HG03354 (cell line): Measurements from ENCODE around the gene CTSO.
A peak's percentile ranks its signal among the peaks of the same experiment; 100 is the strongest.

Source experiments
- ATAC-seq: cut with Tn5 transposase; IDR thresholded peaks from one replicate; pipeline ENCODE4 v1.9.1; 2021; ENCODE audit warnings: mild to moderate bottlenecking; ENCODE audit not compliant: unreplicated experiment, poor library complexity, severe bottlenecking

Gene CTSO, protein sequence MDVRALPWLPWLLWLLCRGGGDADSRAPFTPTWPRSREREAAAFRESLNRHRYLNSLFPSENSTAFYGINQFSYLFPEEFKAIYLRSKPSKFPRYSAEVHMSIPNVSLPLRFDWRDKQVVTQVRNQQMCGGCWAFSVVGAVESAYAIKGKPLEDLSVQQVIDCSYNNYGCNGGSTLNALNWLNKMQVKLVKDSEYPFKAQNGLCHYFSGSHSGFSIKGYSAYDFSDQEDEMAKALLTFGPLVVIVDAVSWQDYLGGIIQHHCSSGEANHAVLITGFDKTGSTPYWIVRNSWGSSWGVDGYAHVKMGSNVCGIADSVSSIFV

DNA sequence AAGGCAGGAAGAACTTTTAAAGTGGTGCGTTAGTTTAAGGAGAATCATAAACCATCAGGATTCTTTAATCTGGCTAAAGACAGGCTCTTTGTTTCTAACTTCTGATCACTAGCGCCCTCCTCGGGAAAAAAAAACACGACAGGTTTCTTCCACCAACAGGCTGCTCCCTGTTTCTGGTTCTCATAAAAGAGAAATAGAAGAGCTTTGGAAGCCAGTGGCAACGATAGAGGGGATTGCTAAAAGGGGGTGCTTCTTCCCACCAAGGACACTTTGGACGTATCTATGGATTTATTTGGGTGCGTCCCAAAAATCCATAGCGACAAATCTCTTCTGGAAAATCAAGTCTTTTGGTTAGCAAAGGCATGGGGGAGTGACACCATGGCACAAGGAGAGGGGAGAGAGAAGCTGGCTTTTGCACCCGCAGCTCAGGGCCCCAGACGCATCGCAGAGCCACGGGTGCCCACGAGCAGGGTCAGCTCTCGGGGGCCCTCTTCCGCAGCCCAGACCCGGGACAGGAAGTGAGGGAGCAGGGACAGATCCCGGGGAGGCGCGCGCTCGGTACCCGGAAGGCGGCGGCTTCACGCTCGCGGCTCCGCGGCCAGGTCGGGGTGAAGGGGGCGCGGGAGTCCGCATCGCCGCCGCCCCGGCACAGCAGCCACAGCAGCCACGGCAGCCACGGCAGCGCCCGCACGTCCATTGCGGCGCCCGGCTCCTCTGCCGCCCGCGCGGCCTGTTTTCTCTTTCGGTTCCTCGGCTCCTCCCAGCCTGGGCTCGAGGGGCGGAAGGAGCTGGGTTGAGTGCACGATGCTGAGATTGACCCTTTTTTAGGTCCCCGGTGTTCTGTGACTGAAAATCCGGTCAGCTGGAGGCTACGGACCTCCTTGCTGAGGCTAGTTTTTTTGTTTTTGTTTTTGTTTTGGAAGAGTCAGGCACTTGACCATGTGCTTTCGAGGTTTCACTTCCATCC is at the start of gene CTSO:
Gene CTSO (minus strand): TSS at position 716 of the 967 bp plus-strand sequence. CDS start 19 bp downstream, at position 697.
- ATAC-seq, result peak; percentile 96

DNA sequence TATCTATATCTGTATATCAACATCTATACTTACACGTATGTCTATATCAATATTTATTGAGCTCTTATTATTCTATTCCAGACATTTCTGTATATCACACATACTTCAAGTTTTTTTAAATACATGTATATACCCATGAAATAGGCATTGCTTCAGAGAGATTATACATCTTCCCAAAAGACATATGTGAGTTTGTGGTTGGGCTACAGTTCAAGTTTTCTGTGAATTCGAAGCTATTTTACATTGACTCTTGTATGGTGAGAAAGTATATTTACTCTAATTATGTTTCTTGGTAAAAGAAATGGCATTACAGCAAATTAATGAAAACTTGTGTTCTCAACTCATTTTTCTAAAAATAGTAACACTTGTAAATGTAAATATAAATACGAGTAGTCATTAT is 46.8 kb upstream of the CTSO start:
- no peak for ATAC-seq

DNA sequence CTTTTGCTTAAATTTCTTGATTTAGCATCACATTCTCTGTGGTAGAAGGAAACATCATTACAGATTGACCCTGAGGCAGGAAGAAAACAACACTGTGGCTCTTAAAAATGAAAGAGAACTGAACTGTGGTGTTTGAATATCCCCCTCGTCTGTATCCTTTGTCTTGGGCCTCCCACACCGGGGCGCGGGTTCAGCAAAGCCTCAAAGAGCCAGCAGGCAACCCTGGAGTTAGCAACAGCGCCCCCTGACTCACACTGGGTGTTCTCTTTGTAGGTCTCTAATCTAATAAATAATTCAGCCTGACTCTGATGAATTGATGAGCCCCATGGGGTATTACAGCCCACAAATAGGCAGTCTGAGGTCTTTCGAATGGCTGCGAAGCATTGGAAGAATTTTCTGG is 46.1 kb upstream of the CTSO start:
- ATAC-seq, result no peak

DNA sequence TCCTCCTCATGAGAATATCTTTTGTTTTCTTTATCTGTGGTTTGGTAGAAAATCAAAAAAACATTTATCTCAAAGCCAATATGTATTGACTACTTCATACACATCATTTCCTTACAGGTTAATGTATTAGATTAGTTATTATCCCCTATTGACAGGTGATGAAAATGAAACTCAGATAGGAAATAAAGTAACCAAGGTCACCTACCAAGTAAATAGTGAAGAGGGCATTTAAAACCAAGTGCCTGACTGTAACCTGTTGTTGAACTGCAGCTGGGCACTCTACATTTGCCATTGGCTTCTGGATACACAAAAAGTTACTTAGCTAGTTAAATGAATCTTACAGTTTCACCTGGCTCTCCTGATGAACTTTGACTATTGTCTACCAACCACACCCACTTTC is 41.4 kb upstream of the CTSO start:
- peak; percentile 72 for ATAC-seq

- ATAC-seq, result no peak
Observed at GRCh38 chr4:155984106-155984797, 30.6 kb upstream of the CTSO start.

- no peak for ATAC-seq
Observed at GRCh38 chr4:155982736-155983385, 29.2 kb upstream of the CTSO start.

DNA sequence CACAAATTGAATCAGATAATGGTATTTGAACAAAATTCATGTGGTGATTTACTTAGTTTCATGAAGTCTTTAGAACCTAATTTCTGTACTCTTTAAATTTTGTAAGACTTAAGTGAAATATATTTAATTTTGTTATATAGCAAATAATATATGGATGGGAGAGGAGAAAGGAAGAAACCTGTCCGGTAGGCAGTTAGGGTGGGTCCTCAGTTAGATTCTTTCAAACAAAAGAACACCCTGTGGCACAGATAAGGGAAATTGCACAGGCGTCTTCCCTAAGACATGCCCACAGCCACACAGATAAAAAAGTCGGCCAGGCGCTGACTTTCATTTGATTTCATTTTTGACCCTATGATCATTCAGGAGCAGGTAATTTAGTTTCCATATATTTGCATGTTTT is 25.1 kb upstream of the CTSO start:
- ATAC-seq, result no peak

- no peak for ATAC-seq
Observed at GRCh38 chr4:155975511-155975910, 21.8 kb upstream of the CTSO start.

DNA sequence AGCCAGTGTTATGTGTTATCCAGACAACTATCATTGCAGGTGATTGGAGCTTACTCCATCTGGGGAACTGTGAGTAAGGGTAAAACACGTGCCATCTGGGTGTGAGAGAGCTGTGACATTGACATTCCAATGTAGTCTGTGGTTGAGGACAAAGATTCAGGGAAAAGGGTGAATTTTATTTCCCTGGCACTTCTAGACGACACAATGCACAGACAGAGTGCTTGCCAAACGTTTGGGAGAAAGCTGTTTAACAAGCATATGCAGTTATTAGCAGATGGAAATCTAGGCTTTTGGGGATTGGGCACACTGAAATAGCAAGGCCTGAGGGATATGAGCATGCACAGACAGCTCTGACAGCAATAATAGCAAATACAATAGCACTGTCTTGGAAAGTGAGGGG is 21.3 kb upstream of the CTSO start:
- ATAC-seq, result no peak

- ATAC-seq, result peak; percentile 95
Observed at GRCh38 chr4:155974476-155974749, 20.7 kb upstream of the CTSO start.

DNA sequence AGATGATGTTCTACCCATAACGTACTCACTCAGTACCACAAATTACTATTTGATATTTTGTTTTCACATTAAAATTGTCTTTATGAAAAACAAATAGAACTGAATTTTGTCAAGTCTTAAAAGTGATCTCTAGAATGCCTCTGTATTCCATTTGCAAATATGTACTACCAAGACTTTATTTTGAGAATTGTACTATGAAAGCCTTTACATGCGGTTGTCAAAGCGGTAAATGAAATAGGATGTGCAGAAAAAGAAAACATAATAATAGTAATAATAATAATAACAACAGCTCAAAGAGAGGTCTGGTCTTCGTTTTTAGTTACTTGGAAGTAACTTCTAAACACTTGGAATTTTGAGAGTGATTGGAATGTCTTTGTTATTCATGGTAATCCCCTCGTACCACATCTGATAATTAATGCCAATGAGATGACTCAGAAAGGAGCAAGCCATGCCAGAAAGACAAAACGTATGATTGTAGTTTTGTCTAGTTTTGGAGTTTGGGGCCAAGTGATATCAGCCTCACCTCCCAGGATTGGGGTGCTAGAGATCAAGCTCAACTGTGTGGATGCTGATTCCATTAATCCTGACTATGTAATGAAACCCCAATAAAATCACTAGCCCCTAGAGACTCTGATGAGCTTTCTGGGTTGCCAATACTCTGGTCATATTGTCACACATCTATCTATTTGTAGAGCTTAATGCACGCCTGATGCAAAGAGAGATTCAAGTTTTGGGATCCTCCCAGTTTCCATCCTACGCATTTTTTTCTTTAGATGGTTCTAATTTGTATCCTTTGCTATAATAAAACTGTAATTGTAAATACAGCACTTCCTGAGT is 20.2 kb upstream of the CTSO start:
- ATAC-seq, result peak; percentile 25

- peak; percentile 62 for ATAC-seq
Observed at GRCh38 chr4:155972098-155972497, 18.4 kb upstream of the CTSO start.

- no peak for ATAC-seq
Observed at GRCh38 chr4:155966731-155967395, 13.2 kb upstream of the CTSO start.

- no peak for ATAC-seq
Observed at GRCh38 chr4:155966171-155966570, 12.5 kb upstream of the CTSO start.

GRCh38 chr4:155964016-155964891 is 10.6 kb upstream of the CTSO start:
- no peak for ATAC-seq

- ATAC-seq, result no peak
Observed at GRCh38 chr4:155962767-155963166, 9.1 kb upstream of the CTSO start.

GRCh38 chr4:155961575-155961974 is 7.9 kb upstream of the CTSO start:
- no peak for ATAC-seq

- ATAC-seq, result no peak
Observed at GRCh38 chr4:155960522-155960921, 6.9 kb upstream of the CTSO start.
